ENCODE data around the gene TMEM234. TPM values are rescaled to one million over a fixed set of nuclear protein-coding genes. Genes with fewer than 3 reads are reported as not detected.
A peak's percentile ranks its signal among the peaks of the same experiment; 100 is the strongest.

TMEM234 gene
- polyA plus RNA-seq, 3 donors from 2014 or later, result 6.7 to 14.3 (median 9.8) TPM

GRCh38 chr1:32228771-32229170, 6.6 kb upstream of the TMEM234 start:
- peaks cover 25 to 39% (median 29%) of the 10 kb centered on the region in 3 donors for H3K36me3 Mint-ChIP-seq
- DNase-seq, result no peak
- no peaks in the 10 kb centered on the region for H3K9me3 Mint-ChIP-seq
- H3K4me1 Mint-ChIP-seq, result peaks cover 6 to 15% of the 10 kb centered on the region in 2 donors
- no peak overlapping the region for H3K4me3 Mint-ChIP-seq
- peak overlapping the region in 3 of 6 donors; percentile 5 to 40 (median 26) for H3K27ac Mint-ChIP-seq
- peaks cover 0 to 3% (median 0%) of the 10 kb centered on the region in 3 donors for H3K27me3 Mint-ChIP-seq (ENCODE audit: low read depth in 3 of 3)

GRCh38 chr1:32224285-32224684, 2.1 kb upstream of the TMEM234 start:
- H3K9me3 Mint-ChIP-seq, result no peaks in the 10 kb centered on the region
- H3K4me3 Mint-ChIP-seq, result peak overlapping the region; percentile 26 to 97 (median 48)
- H3K27ac Mint-ChIP-seq, result peak overlapping the region; percentile 60 to 99 (median 82)
- H3K27me3 Mint-ChIP-seq (ENCODE audit: low read depth in 3 of 3), result peaks cover 0 to 6% (median 6%) of the 10 kb centered on the region in 3 donors
- H3K36me3 Mint-ChIP-seq, result peaks cover 25 to 37% (median 26%) of the 10 kb centered on the region in 3 donors
- no peak for DNase-seq
- H3K4me1 Mint-ChIP-seq, result peaks cover 33 to 48% of the 10 kb centered on the region in 2 donors

GRCh38 chr1:32223683-32224082, 1.5 kb upstream of the TMEM234 start:
- DNase-seq, result no peak
- H3K4me3 Mint-ChIP-seq, result peak overlapping the region; percentile 48 to 97 (median 97)
- peaks cover 33 to 48% of the 10 kb centered on the region in 2 donors for H3K4me1 Mint-ChIP-seq
- H3K27ac Mint-ChIP-seq, result peak overlapping the region; percentile 96 to 99 (median 98)
- no peaks in the 10 kb centered on the region for H3K9me3 Mint-ChIP-seq
- peaks cover 0 to 6% (median 6%) of the 10 kb centered on the region in 3 donors for H3K27me3 Mint-ChIP-seq (ENCODE audit: low read depth in 3 of 3)
- peaks cover 21 to 34% (median 21%) of the 10 kb centered on the region in 3 donors for H3K36me3 Mint-ChIP-seq

- Mint-ChIP-seq H3K27ac (peak overlapping the region; percentile 96 to 99 (median 98)), H3K4me1 (peaks cover 33 to 43% of the 10 kb centered on the region in 2 donors), H3K27me3 (ENCODE audit: low read depth in 3 of 3) (peaks cover 0 to 6% (median 4%) of the 10 kb centered on the region in 3 donors), H3K9me3 (no peaks in the 10 kb centered on the region), H3K36me3 (peaks cover 8 to 22% (median 9%) of the 10 kb centered on the region in 3 donors), H3K4me3 (peak overlapping the region; percentile 97 to 99 (median 97))
- DNase-seq, result no peak
Observed at GRCh38 chr1:32221581-32221979, 573 bp downstream of the TMEM234 start.

GRCh38 chr1:32220746-32221580, 1.2 kb downstream of the TMEM234 start:
- H3K27ac Mint-ChIP-seq, result peak overlapping the region; percentile 96 to 99 (median 98)
- H3K36me3 Mint-ChIP-seq, result peaks cover 4 to 18% (median 9%) of the 10 kb centered on the region in 3 donors
- peaks cover 0 to 8% (median 4%) of the 10 kb centered on the region in 3 donors for H3K27me3 Mint-ChIP-seq (ENCODE audit: low read depth in 3 of 3)
- no peaks in the 10 kb centered on the region for H3K9me3 Mint-ChIP-seq
- peaks cover 33 to 43% of the 10 kb centered on the region in 2 donors for H3K4me1 Mint-ChIP-seq
- H3K4me3 Mint-ChIP-seq, result peak overlapping the region; percentile 97 to 99 (median 97)
- no peak for DNase-seq

- Mint-ChIP-seq H3K4me3 (no peak overlapping the region), H3K27me3 (ENCODE audit: low read depth in 3 of 3) (peaks cover 0 to 8% (median 4%) of the 10 kb centered on the region in 3 donors), H3K36me3 (peaks cover 0 to 12% (median 4%) of the 10 kb centered on the region in 3 donors), H3K27ac (no peak overlapping the region), H3K4me1 (peaks cover 28 to 36% of the 10 kb centered on the region in 2 donors), H3K9me3 (no peaks in the 10 kb centered on the region)
- DNase-seq, result no peak
Observed at GRCh38 chr1:32219022-32219421, 3.1 kb downstream of the TMEM234 start.

GRCh38 chr1:32216566-32216965, 5.6 kb downstream of the TMEM234 start:
- Mint-ChIP-seq H3K4me3 (no peak overlapping the region), H3K36me3 (peaks cover 0 to 9% (median 4%) of the 10 kb centered on the region in 3 donors)

GRCh38 chr1:32215629-32216480, 6.3 kb downstream of the TMEM234 start:
- peak; percentile 36 to 47 (median 43) for DNase-seq
- H3K4me1 Mint-ChIP-seq, result peaks cover 5 to 6% of the 10 kb centered on the region in 2 donors
- H3K9me3 Mint-ChIP-seq, result no peaks in the 10 kb centered on the region
- peaks cover 0 to 1% (median 0%) of the 10 kb centered on the region in 3 donors for H3K27me3 Mint-ChIP-seq (ENCODE audit: low read depth in 3 of 3)
- peak overlapping the region in 3 of 6 donors; percentile 34 to 76 (median 65) for H3K27ac Mint-ChIP-seq
- peaks cover 0 to 9% (median 4%) of the 10 kb centered on the region in 3 donors for H3K36me3 Mint-ChIP-seq
- H3K4me3 Mint-ChIP-seq, result no peak overlapping the region

More at GRCh38 chr1:32216566-32216965, 5.6 kb downstream of the TMEM234 start:
- Mint-ChIP-seq H3K9me3 (no peaks in the 10 kb centered on the region), H3K27ac (no peak overlapping the region), H3K27me3 (ENCODE audit: low read depth in 3 of 3) (peaks cover 0 to 1% (median 0%) of the 10 kb centered on the region in 3 donors), H3K4me1 (peaks cover 8 to 12% of the 10 kb centered on the region in 2 donors)
- no peak for DNase-seq

- Mint-ChIP-seq H3K27ac (peak within 1 kb of the TSS in 2 of 6 donors; percentile 24 to 59), H3K9me3 (no peaks in the 10 kb centered on the region), H3K4me3 (no peak within 1 kb of the TSS), H3K4me1 (peaks cover 21 to 22% of the 10 kb centered on the region in 2 donors), H3K36me3 (no peaks in the 10 kb centered on the region), H3K27me3 (ENCODE audit: low read depth in 3 of 3) (peaks cover 0 to 8% (median 1%) of the 10 kb centered on the region in 3 donors)
- DNase-seq, result no peak
Observed at GRCh38 chr1:32208891-32209328, 13.2 kb downstream of the TMEM234 start, which contains the start of gene DCDC2B. Gene DCDC2B (plus strand): TSS chr1:32209089. CDS start chr1:32209094, 5 bp downstream.

GRCh38 chr1:32208469-32208868, 13.7 kb downstream of the TMEM234 start:
- H3K36me3 Mint-ChIP-seq, result no peaks in the 10 kb centered on the region
- peak overlapping the region in 1 of 6 donors; percentile 59 for H3K27ac Mint-ChIP-seq
- no peaks in the 10 kb centered on the region for H3K9me3 Mint-ChIP-seq
- peaks cover 25% of the 10 kb centered on the region in 2 donors for H3K4me1 Mint-ChIP-seq
- no peak overlapping the region for H3K4me3 Mint-ChIP-seq
- no peak for DNase-seq
- peaks cover 0 to 8% (median 1%) of the 10 kb centered on the region in 3 donors for H3K27me3 Mint-ChIP-seq (ENCODE audit: low read depth in 3 of 3)

GRCh38 chr1:32205401-32206370, 16.5 kb downstream of the TMEM234 start, which contains the start of gene IQCC:
Gene IQCC (plus strand): TSS chr1:32205671. CDS start chr1:32205682, 11 bp downstream.
- Mint-ChIP-seq H3K36me3 (no peaks in the 10 kb centered on the region), H3K9me3 (no peaks in the 10 kb centered on the region), H3K27me3 (ENCODE audit: low read depth in 3 of 3) (peaks cover 0 to 12% (median 5%) of the 10 kb centered on the region in 3 donors), H3K4me1 (peaks cover 43 to 45% of the 10 kb centered on the region in 2 donors), H3K4me3 (peak within 1 kb of the TSS; percentile 84 to 88 (median 85)), H3K27ac (peak within 1 kb of the TSS; percentile 80 to 91 (median 85))
- peak; percentile 83 to 85 (median 85) for DNase-seq

- peaks cover 0 to 12% (median 5%) of the 10 kb centered on the region in 3 donors for H3K27me3 Mint-ChIP-seq (ENCODE audit: low read depth in 3 of 3)
- peaks cover 49 to 52% of the 10 kb centered on the region in 2 donors for H3K4me1 Mint-ChIP-seq
- H3K9me3 Mint-ChIP-seq, result no peaks in the 10 kb centered on the region
- DNase-seq, result no peak
- peak overlapping the region; percentile 71 to 87 (median 81) for H3K27ac Mint-ChIP-seq
- peak overlapping the region; percentile 84 to 88 (median 85) for H3K4me3 Mint-ChIP-seq
- no peaks in the 10 kb centered on the region for H3K36me3 Mint-ChIP-seq
Observed at GRCh38 chr1:32204943-32205361, 17.2 kb downstream of the TMEM234 start.

All from immature natural killer cell (primary cell).